Right cardiac atrium (tissue), 5 donors: ENCODE measurements around the gene GPD1L. TPM values are rescaled to one million over a fixed set of nuclear protein-coding genes. Genes with fewer than 3 reads are reported as not detected.

Experiments used
- polyA plus RNA-seq: library from polyadenylated mRNA; stranded (reverse); fragments of 200-250 nt; gene quantifications from one replicate; pipeline ENCODE4 v1.2.3, GENCODE V29; 2013
- total RNA-seq, 4 donors: library from RNA; stranded (reverse); fragmentation: NEBNext Ultra II Directional; extraction: Animal tissue kit (Norgen Biotek cat#: 25700); gene quantifications; one replicate each; pipeline ENCODE4 v1.2.1, GENCODE V29; 2021
- donor health status: healthy with polysubstance abuse.
- donor health status: DM: no; HTN: yes; CAD: no.
- donor health status: DM: no; HTN: no; CAD: no.
- donor health status: DM: no; HTN: yes; CAD: no; lungs with severe emphysema.
- donor health status: DM: yes; HTN: yes; CAD: no.

GPD1L gene
- total and polyA plus RNA-seq, 5 donors, result 139 to 364 (median 319) TPM

Other genes with a start within 250 kb of the GPD1L start
- 1 to 10 TPM; 4.6 to 5.9 (median 5.0) TPM for gene OSBPL10, start 125.4 kb upstream of the GPD1L start, total RNA-seq
- gene OSBPL10, start 125.4 kb upstream of the GPD1L start, polyA plus RNA-seq, result 2.2 TPM
- gene ZNF860, start 124.9 kb upstream of the GPD1L start, total RNA-seq, result under 1 TPM; 0.12 to 0.34 (median 0.21) TPM
- gene ZNF860, start 124.9 kb upstream of the GPD1L start, polyA plus RNA-seq, result 0.23 TPM
- gene CMTM8, start 132.1 kb downstream of the GPD1L start, total RNA-seq, result 1 to 10 TPM; 4.6 to 6.2 (median 5.2) TPM
- gene CMTM8, start 132.1 kb downstream of the GPD1L start, polyA plus RNA-seq, result 7.1 TPM